ENCODE results near the gene PCNX2.
"Not testable (repeated sequence)": the region's sequence is repeated elsewhere in the genome, so short reads cannot be mapped to it uniquely, and the experiment has no call there.

Gene PCNX2

GRCh38 chr1:233094269-233094668, 201.3 kb downstream of the PCNX2 start:
- DNase-seq = no peak

- no peak for DNase-seq
Measured at GRCh38 chr1:233090746-233091494, 204.6 kb downstream of the PCNX2 start.

- DNase-seq = no peak
Measured at GRCh38 chr1:233089251-233089650, 206.3 kb downstream of the PCNX2 start.

GRCh38 chr1:233088613-233089012, 206.9 kb downstream of the PCNX2 start:
- DNase-seq = no peak

GRCh38 chr1:233086961-233087881, 208.3 kb downstream of the PCNX2 start:
- no peak for DNase-seq

GRCh38 chr1:233085566-233085965, 210.0 kb downstream of the PCNX2 start:
- DNase-seq = no peak

- no peak for DNase-seq
Measured at GRCh38 chr1:233082778-233083550, 212.6 kb downstream of the PCNX2 start.

- no peak for DNase-seq
Measured at GRCh38 chr1:233081735-233082134, 213.8 kb downstream of the PCNX2 start.

- not testable (repeated sequence) for DNase-seq
Measured at GRCh38 chr1:233080827-233081226, 214.7 kb downstream of the PCNX2 start.

GRCh38 chr1:233080286-233080685, 215.2 kb downstream of the PCNX2 start:
- no peak for DNase-seq

- no peak for DNase-seq
Measured at GRCh38 chr1:233079574-233079973, 216.0 kb downstream of the PCNX2 start.

GRCh38 chr1:233078396-233078795, 217.1 kb downstream of the PCNX2 start:
- no peak for DNase-seq

- no peak for DNase-seq
Measured at GRCh38 chr1:233075915-233076295, 219.6 kb downstream of the PCNX2 start.

- DNase-seq = no peak
Measured at GRCh38 chr1:233066087-233066486, 229.4 kb downstream of the PCNX2 start.

GRCh38 chr1:233065685-233066084, 229.8 kb downstream of the PCNX2 start:
- DNase-seq = no peak

GRCh38 chr1:233064988-233065387, 230.5 kb downstream of the PCNX2 start:
- no peak for DNase-seq

- no peak for DNase-seq
Measured at GRCh38 chr1:233063462-233063861, 232.1 kb downstream of the PCNX2 start.

- DNase-seq = no peak
Measured at GRCh38 chr1:233061265-233061664, 234.3 kb downstream of the PCNX2 start.

GRCh38 chr1:233060461-233060994, 235.0 kb downstream of the PCNX2 start:
- DNase-seq = no peak

- DNase-seq = no peak
Measured at GRCh38 chr1:233057836-233058235, 237.7 kb downstream of the PCNX2 start.

GRCh38 chr1:233055879-233056641, 239.5 kb downstream of the PCNX2 start:
- DNase-seq = no peak

GRCh38 chr1:233045588-233045987, 249.9 kb downstream of the PCNX2 start:
- no peak for DNase-seq

All from stimulated activated CD8-positive, alpha-beta memory T cell treated with anti-CD3 and anti-CD28 coated beads, Interleukin-4, amount 100 ng/mL, for 48 hours (primary cell).